GM12865 (cell line): ENCODE measurements around the gene ESPL1.

Source experiments
- DNase-seq: peaks from one replicate; pipeline ENCODE4 v3.0.0; 2010; ENCODE audit warnings: low read depth
- H3K4me3 ChIP-seq: 2 replicates; pipeline ENCODE4 v1.5.1; 2011; ENCODE audit warnings: mild to moderate bottlenecking, low read depth, low read length, control low read depth
- CTCF ChIP-seq: IDR thresholded peaks from 2 replicates; pipeline ENCODE4 v1.5.1; 2011; ENCODE audit warnings: low read length, control low read depth, low read depth, inconsistent platforms; ENCODE audit not compliant: insufficient read depth; ENCODE audit errors: missing control alignments

The ESPL1 gene

GRCh38 chr12:53300187-53300586 is 32.1 kb downstream of the ESPL1 start:
- TF ChIP-seq CTCF, result no peak
- peak overlapping the region; percentile 83 for H3K4me3 ChIP-seq
- DNase-seq, result no peak

GRCh38 chr12:53302903-53303302 is 34.8 kb downstream of the ESPL1 start:
- no peak for TF ChIP-seq CTCF
- DNase-seq, result no peak
- H3K4me3 ChIP-seq, result no peak overlapping the region

- TF ChIP-seq CTCF, result no peak
Observed at GRCh38 chr12:53306826-53307225, 38.7 kb downstream of the ESPL1 start.

GRCh38 chr12:53308276-53308675 is 40.2 kb downstream of the ESPL1 start:
- no peak for DNase-seq
- TF ChIP-seq CTCF, result no peak
- H3K4me3 ChIP-seq, result no peak overlapping the region

More at GRCh38 chr12:53306826-53307225, 38.7 kb downstream of the ESPL1 start:
- DNase-seq, result no peak
- no peak overlapping the region for H3K4me3 ChIP-seq

- H3K4me3 ChIP-seq, result no peak overlapping the region
- no peak for TF ChIP-seq CTCF
- DNase-seq, result no peak
Observed at GRCh38 chr12:53313996-53314395, 45.9 kb downstream of the ESPL1 start.

GRCh38 chr12:53320352-53321195 is 52.5 kb downstream of the ESPL1 start:
- peak overlapping the region; percentile 73 for H3K4me3 ChIP-seq
- no peak for DNase-seq
- TF ChIP-seq CTCF, result no peak
